Activated T-helper 17 cell treated with anti-CD3 and anti-CD28 coated beads, Interleukin-2, amount 50 U/mL, for 72 hours (primary cell): ENCODE data around the gene SHB. TPM values are rescaled to one million over a fixed set of nuclear protein-coding genes. Genes with fewer than 3 reads are reported as not detected.

Source experiments
- ATAC-seq: fragments of 150-1000 bp; cut with Tn5 transposase; replicated peaks from 2 replicates; pipeline ENCODE4 v1.10.0; 2021; ENCODE audit warnings: mild to moderate bottlenecking, moderate library complexity
- H3K27ac Mint-ChIP-seq: one replicate; pipeline ENCODE4 v1.8.0; 2022; ENCODE audit warnings: mixed read lengths
- H3K27me3 Mint-ChIP-seq: one replicate; pipeline ENCODE4 v1.8.0; 2022; ENCODE audit warnings: mixed read lengths
- H3K36me3 Mint-ChIP-seq: one replicate; pipeline ENCODE4 v1.8.0; 2022; ENCODE audit warnings: low read depth, mild to moderate bottlenecking, mixed read lengths
- H3K4me1 Mint-ChIP-seq: one replicate; pipeline ENCODE4 v1.8.0; 2022; ENCODE audit warnings: mixed read lengths
- H3K4me3 Mint-ChIP-seq: one replicate; pipeline ENCODE4 v1.8.0; 2022; ENCODE audit warnings: mild to moderate bottlenecking, mixed read lengths
- H3K9me3 Mint-ChIP-seq: one replicate; pipeline ENCODE4 v1.8.0; 2022; ENCODE audit warnings: mixed read lengths
- total RNA-seq, 2 donors: library from RNA; stranded (reverse); gene quantifications; one replicate each; pipeline ENCODE4 v1.2.3, GENCODE V29; 2022

Gene SHB
- total RNA-seq, 2 donors from 2014 or later, result 0.95 to 1.7 TPM

DNA sequence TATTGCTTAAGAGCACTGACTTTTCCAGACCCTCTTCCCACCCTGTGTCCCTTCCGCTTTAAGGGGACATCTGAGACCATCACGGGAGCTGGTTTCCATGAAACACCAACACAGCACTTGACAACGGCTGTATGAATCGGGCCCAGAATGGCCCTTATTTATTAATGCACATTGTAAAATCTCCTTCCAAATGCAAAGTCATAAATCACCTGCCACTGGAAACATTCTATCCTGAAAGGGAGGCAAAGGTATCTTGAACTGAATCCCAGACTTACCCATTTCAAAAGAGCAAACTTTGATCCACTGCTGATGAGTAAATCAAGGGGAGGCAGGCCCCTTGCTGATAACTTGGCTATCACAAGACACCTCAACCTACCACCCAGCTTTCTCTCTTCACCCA is 37.4 kb downstream of the SHB start:
- Mint-ChIP-seq H3K9me3 (no peaks in the 10 kb centered on the region), H3K4me1 (peaks cover 4% of the 10 kb centered on the region), H3K27ac (no peak overlapping the region)

DNA sequence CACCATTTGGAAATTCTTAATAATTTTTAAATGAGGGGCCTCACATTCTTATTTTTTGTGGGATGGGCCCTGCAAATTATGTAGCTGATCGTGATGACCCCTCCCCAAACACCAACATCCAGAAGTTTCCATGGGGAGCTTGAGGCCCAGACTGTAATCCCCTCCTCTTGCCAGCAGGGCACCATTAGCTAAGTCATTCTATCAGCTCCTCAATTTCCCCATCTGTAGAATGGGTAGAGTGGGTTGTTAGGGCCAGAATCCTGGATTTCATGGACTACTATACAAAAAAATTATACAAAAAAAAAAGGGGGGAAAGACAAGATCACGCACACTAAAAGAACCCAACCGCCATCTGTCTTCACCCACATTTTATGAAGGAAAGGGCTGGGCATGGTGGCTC is 38.4 kb downstream of the SHB start:
- no peaks in the 10 kb centered on the region for H3K27me3 Mint-ChIP-seq
- H3K4me1 Mint-ChIP-seq, result no peaks in the 10 kb centered on the region

More for the DNA sequence above, 37.4 kb downstream of the SHB start:
- Mint-ChIP-seq H3K36me3 (no peaks in the 10 kb centered on the region), H3K27me3 (no peaks in the 10 kb centered on the region), H3K4me3 (no peak overlapping the region)
- no peak for ATAC-seq

DNA sequence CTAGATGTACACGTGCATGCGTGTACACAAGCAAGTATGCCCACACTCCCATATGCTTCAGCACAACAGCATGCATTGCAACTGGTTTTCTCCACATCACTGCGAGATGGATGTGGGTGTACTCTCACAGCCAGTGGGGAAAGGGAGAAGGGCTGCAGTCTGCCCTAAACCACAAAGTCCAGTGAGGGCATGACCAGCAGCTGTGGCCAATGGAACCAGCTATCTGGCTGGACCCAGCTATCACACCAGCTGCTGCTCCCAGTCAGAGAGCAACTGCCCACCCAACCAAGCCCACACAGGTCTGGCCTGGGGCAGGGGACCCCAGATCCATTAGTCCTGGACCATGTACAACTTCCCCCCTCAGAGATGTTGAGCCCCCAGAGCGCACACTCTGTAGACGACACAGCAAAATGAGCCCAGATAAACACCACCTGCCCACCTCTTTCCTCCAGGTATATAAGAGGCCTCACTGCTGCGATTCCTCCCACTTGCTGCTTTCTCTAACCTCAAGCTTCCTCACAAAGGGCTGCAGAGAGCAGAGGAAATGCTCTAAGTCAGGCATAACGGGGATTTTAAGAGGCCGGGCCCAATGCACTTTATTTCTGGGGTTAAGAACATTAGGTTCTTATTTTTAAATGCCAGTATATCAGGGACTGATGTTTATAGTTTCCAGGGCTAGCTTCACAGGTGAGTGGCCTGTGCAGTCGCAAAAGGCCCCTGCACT is 39.0 kb downstream of the SHB start:
- no peaks in the 10 kb centered on the region for H3K36me3 Mint-ChIP-seq
- H3K27me3 Mint-ChIP-seq, result no peaks in the 10 kb centered on the region
- no peak overlapping the region for H3K27ac Mint-ChIP-seq
- H3K4me1 Mint-ChIP-seq, result no peaks in the 10 kb centered on the region
- ATAC-seq, result no peak
- no peak overlapping the region for H3K4me3 Mint-ChIP-seq
- H3K9me3 Mint-ChIP-seq, result no peaks in the 10 kb centered on the region

More for the DNA sequence above, 38.4 kb downstream of the SHB start:
- no peak overlapping the region for H3K4me3 Mint-ChIP-seq
- no peak overlapping the region for H3K27ac Mint-ChIP-seq
- no peak for ATAC-seq
- H3K9me3 Mint-ChIP-seq, result no peaks in the 10 kb centered on the region
- no peaks in the 10 kb centered on the region for H3K36me3 Mint-ChIP-seq

DNA sequence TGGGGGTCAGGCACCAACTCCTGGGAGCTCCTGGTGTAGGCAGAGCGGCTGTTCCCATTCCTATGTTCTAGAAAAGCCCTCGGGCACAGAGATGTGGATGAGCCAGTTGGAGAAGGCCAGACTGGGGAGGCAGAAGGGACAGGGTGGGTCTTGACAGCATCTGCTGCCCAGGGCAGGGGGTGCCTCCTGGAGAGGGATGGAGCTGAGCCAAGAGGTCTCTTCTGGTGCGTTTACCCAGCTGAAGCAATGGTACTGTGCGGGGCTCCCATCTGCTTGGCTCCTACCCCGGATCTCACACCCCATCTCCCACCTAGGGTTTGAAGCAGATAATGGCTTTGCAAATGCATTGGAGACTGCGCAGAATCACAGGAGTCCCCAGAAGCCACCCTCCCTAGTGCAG is 41.3 kb downstream of the SHB start:
- no peak overlapping the region for H3K27ac Mint-ChIP-seq
- H3K4me1 Mint-ChIP-seq, result no peaks in the 10 kb centered on the region
- H3K4me3 Mint-ChIP-seq, result no peak overlapping the region
- no peaks in the 10 kb centered on the region for H3K36me3 Mint-ChIP-seq
- no peaks in the 10 kb centered on the region for H3K9me3 Mint-ChIP-seq
- no peaks in the 10 kb centered on the region for H3K27me3 Mint-ChIP-seq
- ATAC-seq, result no peak

DNA sequence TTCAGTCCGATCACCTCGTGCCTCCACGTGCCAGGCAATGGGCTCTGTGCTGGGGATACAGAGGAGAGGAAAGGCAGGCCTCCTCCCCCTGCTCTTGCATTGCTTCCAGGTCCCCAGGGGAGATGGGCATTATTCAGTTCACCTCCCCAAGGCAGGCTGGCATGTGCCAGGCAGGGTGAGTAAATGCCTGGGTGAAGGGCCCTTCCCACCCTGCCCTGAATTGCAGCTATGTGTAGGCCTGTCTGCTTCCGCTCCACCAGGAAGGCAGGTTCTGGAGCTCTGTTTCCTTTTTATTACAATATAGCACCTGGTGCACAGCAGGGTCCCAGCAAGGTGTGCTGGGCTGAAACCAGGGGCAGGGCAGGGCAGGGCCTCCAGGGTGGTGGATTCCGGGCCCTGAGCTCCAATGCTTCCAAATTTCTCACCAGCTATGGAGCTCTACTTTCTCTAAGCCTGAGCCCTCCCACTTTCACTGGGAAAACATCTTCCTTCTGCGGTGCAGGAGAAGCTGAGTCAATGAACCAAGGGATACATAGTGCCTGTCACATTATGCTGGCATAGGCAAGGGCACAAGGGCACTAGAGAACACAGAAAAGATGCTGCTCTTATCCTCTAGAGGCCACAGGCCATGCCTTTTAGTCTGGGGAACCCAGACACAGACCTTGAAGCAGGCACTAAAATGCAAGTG is 42.0 kb downstream of the SHB start:
- no peak for ATAC-seq
- no peaks in the 10 kb centered on the region for H3K27me3 Mint-ChIP-seq
- no peaks in the 10 kb centered on the region for H3K36me3 Mint-ChIP-seq
- H3K9me3 Mint-ChIP-seq, result no peaks in the 10 kb centered on the region
- no peak overlapping the region for H3K4me3 Mint-ChIP-seq
- no peak overlapping the region for H3K27ac Mint-ChIP-seq
- no peaks in the 10 kb centered on the region for H3K4me1 Mint-ChIP-seq

DNA sequence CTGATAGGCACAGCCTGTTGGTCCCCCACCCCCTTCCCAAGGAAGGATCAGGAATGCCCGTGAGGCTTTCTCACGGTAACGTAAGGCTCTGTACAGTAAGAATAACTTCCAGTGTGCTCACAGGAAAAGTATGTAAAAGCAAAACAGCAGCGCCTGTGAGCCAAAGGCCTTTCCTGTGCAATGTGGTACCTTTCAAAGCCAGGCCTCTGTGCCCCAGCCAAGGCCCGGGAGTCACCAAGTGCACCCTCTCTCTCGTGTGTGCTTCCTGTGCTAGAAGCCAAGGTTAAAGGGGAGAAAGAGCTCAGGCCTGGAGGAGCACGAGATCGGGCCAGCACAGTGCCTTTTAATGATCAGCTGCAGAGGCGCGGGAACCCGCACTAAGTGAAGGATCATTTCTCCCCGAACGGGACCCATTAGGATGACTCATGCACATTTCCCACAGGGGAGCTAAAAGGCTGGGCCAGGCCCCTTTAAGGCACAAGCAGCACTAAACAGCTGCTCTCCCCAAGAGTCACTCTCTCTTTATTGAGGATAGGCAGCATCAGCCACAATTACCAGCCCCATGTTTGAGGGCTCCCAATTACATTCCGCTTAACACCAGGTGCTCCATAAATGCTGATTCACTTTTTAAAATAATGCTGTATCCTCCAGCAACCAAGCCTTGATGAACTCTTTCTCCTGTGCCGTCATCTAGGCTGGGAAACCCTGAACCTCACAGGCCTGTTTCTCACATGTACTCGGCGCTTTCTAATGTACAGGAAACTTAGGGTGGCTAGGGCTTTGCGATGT is 42.8 kb downstream of the SHB start:
- Mint-ChIP-seq H3K27ac (no peak overlapping the region), H3K27me3 (no peaks in the 10 kb centered on the region), H3K4me3 (no peak overlapping the region), H3K9me3 (no peaks in the 10 kb centered on the region), H3K36me3 (no peaks in the 10 kb centered on the region), H3K4me1 (no peaks in the 10 kb centered on the region)
- no peak for ATAC-seq

DNA sequence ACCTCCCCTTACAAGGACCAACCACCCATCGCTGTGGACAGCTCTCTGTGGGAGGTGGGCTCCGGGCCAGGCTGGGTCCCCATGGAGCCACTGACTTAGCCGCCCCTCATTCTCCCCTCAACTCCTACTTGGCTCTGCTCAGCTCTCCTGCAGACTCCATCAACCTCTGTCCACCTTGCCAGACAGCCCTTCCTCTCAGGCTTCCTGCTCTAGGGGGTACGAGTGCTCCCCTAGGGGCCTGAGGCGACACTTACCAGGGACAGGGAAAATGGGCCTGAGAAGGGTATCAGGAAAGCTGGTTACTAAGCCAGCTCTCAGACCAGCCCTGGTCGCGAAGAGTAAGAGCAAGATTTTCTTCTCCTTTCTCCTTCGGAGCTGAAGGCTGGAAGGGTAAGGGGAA is 43.9 kb downstream of the SHB start:
- Mint-ChIP-seq H3K27me3 (no peaks in the 10 kb centered on the region), H3K27ac (no peak overlapping the region), H3K4me1 (no peaks in the 10 kb centered on the region), H3K4me3 (no peak overlapping the region), H3K9me3 (no peaks in the 10 kb centered on the region), H3K36me3 (no peaks in the 10 kb centered on the region)
- ATAC-seq, result no peak

DNA sequence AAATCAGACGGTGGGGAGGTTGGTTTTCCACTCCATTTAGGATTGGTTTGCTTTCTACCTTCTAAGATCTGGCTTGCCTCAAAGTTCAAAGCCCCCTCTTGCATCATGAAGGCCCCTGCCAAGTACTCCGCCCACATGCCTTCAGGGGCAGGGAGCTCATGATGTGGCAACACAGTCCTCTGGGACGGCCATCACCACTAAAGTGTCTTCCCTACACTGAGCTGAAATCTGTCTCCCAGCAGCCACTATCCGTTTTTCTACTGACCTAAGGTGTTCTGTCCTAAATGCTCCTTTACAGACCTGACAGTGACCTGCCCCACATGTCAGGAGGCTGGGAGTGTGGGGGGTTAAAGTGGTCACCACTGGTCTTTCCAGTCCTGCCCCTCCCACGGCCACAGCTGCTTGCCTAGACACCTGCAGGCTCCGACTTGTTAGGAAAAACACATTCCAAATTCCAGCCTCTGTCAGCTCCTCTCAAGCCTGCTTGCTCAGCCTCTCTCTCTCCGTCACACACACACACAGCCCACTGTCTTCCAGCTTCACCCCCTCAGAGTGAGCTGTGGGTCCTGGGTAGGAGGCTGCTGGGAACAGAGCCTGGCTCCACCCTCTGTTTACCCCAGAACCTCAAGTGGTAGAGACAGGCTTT is 44.9 kb downstream of the SHB start:
- no peaks in the 10 kb centered on the region for H3K27me3 Mint-ChIP-seq
- no peak overlapping the region for H3K4me3 Mint-ChIP-seq
- H3K9me3 Mint-ChIP-seq, result no peaks in the 10 kb centered on the region
- ATAC-seq, result no peak
- no peaks in the 10 kb centered on the region for H3K4me1 Mint-ChIP-seq
- no peaks in the 10 kb centered on the region for H3K36me3 Mint-ChIP-seq
- H3K27ac Mint-ChIP-seq, result no peak overlapping the region

DNA sequence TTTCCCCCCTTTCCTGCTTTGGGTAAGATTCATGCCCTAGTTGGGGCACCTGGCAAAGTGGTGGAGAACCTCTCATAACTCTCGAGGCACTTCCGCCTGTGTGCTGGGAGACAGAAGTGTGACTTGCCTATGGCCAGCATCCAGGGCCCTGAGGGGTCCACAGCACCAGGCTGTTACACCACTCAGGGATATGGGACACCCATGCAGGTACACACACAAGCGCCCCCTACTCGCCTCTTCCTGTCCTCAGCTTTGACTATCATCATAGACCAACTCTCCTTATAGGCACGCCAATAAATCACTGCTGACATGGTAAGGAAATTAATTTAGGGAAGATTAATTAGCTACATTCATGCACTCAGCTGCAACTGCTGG is 45.4 kb downstream of the SHB start:
- Mint-ChIP-seq H3K36me3 (no peaks in the 10 kb centered on the region), H3K9me3 (no peaks in the 10 kb centered on the region), H3K4me3 (no peak overlapping the region), H3K4me1 (no peaks in the 10 kb centered on the region), H3K27ac (no peak overlapping the region), H3K27me3 (no peaks in the 10 kb centered on the region)
- ATAC-seq, result no peak

DNA sequence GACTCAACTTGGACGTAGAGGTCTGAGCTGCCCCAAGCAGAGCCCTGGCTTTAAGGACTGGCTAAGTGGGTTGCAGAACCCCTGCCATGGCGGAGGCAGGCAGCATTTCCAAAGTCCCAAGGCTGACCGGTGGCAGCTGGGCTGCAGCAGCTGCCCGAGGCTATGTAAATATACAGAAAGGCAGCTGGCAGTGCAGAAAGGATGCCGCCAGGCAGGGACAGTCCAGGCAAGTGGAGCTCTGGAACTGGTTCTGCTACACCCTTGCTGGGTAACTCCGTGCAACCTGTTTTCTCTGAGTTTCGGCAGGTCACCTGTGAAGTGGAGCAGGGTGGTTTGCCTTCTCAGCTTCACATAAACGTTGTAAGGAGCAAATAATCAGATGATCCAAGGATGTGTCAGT is 46.0 kb downstream of the SHB start:
- Mint-ChIP-seq H3K36me3 (no peaks in the 10 kb centered on the region), H3K9me3 (no peaks in the 10 kb centered on the region), H3K27me3 (no peaks in the 10 kb centered on the region), H3K4me3 (no peak overlapping the region), H3K27ac (no peak overlapping the region), H3K4me1 (no peaks in the 10 kb centered on the region)
- no peak for ATAC-seq

DNA sequence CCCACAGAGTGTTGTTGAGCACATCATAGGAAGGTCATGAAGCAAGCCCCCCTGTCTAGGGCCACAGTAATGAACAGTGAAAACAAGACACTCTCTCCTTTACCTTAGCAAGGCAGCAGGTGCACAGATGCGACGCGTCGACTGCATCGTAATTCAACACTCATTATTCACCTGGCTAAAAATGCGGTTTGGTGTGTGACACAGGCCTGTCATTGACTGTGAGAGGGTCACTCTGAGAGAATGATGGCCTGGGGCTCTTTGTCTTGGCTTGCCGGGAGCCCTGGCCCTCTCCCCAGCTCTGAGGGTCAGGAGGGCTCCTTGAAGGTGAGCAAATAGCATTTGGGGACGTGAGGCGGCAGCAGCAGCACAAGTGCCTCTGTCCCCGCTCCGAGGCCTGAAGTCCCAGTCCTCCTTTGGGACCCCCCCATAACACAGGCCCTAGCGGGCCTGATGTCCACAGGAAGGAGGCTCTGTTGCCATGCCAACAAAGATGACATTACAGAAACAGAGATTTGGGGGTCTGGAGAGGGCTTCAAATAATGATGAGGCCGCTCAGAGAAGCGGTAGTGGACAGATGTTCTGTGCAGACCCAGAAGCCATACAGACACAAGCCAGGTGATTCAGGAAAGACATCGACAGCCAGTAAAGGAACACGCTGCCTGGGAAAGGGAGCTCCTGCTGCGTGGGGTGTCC is 46.7 kb downstream of the SHB start:
- ATAC-seq, result no peak
- no peaks in the 10 kb centered on the region for H3K36me3 Mint-ChIP-seq
- H3K27me3 Mint-ChIP-seq, result no peaks in the 10 kb centered on the region
- H3K4me1 Mint-ChIP-seq, result no peaks in the 10 kb centered on the region
- no peak overlapping the region for H3K27ac Mint-ChIP-seq
- H3K4me3 Mint-ChIP-seq, result no peak overlapping the region
- H3K9me3 Mint-ChIP-seq, result no peaks in the 10 kb centered on the region

DNA sequence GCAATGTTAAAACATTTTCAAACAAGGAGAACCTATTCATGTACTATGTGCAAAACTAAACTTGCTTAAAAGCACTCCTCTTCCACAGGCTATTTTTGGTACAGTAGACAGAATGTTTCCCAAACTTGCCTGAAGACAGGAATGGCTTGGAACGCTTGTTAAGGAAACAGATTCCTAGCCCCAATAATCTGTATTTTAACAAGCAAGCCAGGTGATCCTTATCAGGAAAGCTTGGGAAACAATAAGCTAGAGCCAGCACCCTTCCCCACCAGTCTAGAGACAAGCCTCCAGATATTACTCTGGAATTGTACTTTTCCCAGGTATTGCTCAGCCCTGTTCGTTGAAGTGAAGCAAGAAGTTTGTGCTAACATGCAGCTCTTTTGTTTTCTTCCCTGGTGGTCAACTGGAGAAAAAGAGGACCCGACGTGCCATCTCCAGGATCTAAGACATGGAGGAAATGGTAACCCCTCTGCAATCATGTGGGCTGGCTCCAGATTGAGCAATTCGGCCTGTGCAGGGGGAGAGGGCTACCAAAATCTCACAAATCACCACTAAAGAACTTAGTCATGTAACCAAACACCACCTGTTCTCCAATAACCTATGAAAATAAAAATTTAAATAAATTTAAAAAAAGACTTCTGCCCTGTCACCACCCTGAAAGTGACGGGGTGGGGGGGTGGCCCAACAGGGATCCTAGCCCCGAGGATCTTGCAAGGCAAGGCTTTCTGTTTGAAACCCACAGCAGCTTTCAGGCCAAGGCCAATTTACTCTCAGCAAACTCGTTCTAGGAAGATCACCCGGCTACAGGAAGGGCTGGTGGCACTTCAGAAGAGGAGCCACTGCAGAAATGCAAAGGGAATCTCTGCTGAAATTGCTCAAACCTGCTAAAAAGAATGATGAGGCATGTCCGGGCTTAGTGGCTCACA is 48.6 kb downstream of the SHB start:
- Mint-ChIP-seq H3K9me3 (no peaks in the 10 kb centered on the region), H3K27ac (no peak overlapping the region), H3K4me1 (no peaks in the 10 kb centered on the region), H3K36me3 (no peaks in the 10 kb centered on the region), H3K27me3 (peaks cover 8% of the 10 kb centered on the region), H3K4me3 (no peak overlapping the region)
- no peak for ATAC-seq

DNA sequence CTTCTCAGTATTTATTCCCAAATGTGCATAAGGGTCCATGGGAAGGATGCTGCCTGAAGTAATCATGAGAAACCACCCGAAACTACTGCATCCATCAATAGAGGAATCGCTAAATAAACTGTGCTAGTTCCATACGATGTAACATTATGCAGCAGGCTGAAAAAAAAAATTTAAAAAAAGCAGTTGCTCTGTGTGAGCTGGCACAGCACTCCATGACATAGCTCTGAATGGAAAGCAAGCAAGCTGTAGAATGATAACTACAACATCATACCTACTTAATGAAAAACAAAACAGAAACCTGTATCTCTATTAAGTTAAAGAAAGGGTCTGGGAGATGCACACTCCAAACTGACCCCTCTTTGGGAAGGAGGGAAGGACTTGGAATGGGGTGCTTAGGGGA is 49.3 kb downstream of the SHB start:
- H3K36me3 Mint-ChIP-seq, result no peaks in the 10 kb centered on the region
- no peak for ATAC-seq
- H3K4me3 Mint-ChIP-seq, result no peak overlapping the region
- no peaks in the 10 kb centered on the region for H3K4me1 Mint-ChIP-seq
- peaks cover 8% of the 10 kb centered on the region for H3K27me3 Mint-ChIP-seq
- no peak overlapping the region for H3K27ac Mint-ChIP-seq
- H3K9me3 Mint-ChIP-seq, result no peaks in the 10 kb centered on the region
